Right atrium auricular region (tissue), 2 donors: ENCODE measurements around the gene ARHGEF17. TPM values are rescaled to one million over a fixed set of nuclear protein-coding genes. Genes with fewer than 3 reads are reported as not detected.

Source experiments
- DNase-seq: peaks from one replicate; pipeline ENCODE4 v3.0.0-alpha.2; 2019; ENCODE audit warnings: low spot score
- H3K27ac ChIP-seq, 2 donors: fragments of 200-600 bp; sonication (generic); 1 replicate in 1 of 2; 2 replicates in 1 of 2; pipeline ENCODE4 v1.5.1; 2016 to 2019
- H3K27me3 ChIP-seq, 2 donors: fragments of 200-600 bp; sonication (generic); one replicate each; pipeline versions ENCODE4 v1.5.1 to v1.6.0; 2017 to 2019
- H3K36me3 ChIP-seq: fragments of 200-600 bp; sonication (generic); one replicate; pipeline ENCODE4 v1.5.1; 2016
- H3K4me1 ChIP-seq, 2 donors: fragments of 200-600 bp; sonication (generic); one replicate each; pipeline versions ENCODE4 v1.5.1 to v1.6.0; 2017 to 2019
- H3K4me3 ChIP-seq, 2 donors: fragments of 200-600 bp; sonication (generic); 1 replicate in 1 of 2; 2 replicates in 1 of 2; pipeline ENCODE4 v1.5.1; 2017 to 2019; ENCODE audit warnings: mild to moderate bottlenecking in 1 of 2, moderate library complexity in 1 of 2
- H3K9me3 ChIP-seq, 2 donors: fragments of 200-600 bp; sonication (generic); one replicate each; pipeline ENCODE4 v1.5.1; 2019
- total RNA-seq, 2 donors: library from RNA; depleted of rRNA; stranded (reverse); fragments of >200 nt; gene quantifications; one replicate each; pipeline ENCODE4 v1.1.0, GENCODE V29; 2016
- TF ChIP-seq, protein P1 (sequence below), 2 donors: fragments of 200-600 bp; sonication (generic); IDR thresholded peaks; one replicate each; pipeline ENCODE4 v1.5.1; 2019; ENCODE audit warnings: antibody characterized with exemption in 2 of 2

ARHGEF17 gene
- total RNA-seq, 2 donors from 2014 or later, result 41.6 to 59.9 TPM

DNA sequence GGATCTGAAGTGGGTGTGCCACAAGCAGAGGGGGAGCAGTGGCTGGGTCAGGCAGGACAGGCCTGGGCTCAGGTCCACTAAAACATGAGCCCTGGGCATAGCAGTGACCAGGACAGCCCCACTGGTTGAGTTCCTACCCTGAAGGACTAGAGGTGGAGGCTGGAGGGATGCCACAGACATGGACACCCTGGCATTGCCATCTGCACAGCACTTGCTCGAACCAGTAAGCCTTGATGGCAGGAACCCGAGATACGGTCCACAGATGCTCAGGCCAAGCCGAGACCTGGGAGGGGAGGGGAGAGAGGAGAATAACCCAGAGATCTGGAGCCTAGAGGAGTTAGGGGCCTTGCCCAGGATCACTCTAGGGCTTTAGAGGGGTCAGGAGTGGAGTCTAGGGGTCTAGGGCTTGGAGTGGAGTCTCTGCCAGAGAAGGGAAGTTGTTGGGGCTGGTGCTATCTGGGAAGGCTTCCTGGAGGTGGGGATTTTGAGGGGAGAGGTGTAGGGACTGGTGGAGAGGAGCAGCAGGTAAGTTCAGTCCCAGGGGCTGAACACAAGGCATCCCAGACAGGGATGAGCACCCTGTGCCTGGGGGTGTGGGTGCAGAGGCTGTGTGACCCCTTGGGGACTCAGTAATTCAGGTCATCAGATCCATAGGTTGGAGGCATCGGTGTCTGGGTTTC, 37.5 kb downstream of the ARHGEF17 start:
- TF ChIP-seq, protein P1, sequence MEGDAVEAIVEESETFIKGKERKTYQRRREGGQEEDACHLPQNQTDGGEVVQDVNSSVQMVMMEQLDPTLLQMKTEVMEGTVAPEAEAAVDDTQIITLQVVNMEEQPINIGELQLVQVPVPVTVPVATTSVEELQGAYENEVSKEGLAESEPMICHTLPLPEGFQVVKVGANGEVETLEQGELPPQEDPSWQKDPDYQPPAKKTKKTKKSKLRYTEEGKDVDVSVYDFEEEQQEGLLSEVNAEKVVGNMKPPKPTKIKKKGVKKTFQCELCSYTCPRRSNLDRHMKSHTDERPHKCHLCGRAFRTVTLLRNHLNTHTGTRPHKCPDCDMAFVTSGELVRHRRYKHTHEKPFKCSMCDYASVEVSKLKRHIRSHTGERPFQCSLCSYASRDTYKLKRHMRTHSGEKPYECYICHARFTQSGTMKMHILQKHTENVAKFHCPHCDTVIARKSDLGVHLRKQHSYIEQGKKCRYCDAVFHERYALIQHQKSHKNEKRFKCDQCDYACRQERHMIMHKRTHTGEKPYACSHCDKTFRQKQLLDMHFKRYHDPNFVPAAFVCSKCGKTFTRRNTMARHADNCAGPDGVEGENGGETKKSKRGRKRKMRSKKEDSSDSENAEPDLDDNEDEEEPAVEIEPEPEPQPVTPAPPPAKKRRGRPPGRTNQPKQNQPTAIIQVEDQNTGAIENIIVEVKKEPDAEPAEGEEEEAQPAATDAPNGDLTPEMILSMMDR (IDR thresholded peaks at IDR 0.05), result no peak
- Histone ChIP-seq H3K27ac (peak overlapping the region in 1 of 2 donors; percentile 56), H3K36me3 (peaks cover 15% of the 10 kb centered on the region), H3K4me3 (no peak overlapping the region), H3K27me3 (no peaks in the 10 kb centered on the region), H3K4me1 (peaks cover 0 to 57% of the 10 kb centered on the region in 2 donors), H3K9me3 (no peaks in the 10 kb centered on the region)
- no peak for DNase-seq

DNA sequence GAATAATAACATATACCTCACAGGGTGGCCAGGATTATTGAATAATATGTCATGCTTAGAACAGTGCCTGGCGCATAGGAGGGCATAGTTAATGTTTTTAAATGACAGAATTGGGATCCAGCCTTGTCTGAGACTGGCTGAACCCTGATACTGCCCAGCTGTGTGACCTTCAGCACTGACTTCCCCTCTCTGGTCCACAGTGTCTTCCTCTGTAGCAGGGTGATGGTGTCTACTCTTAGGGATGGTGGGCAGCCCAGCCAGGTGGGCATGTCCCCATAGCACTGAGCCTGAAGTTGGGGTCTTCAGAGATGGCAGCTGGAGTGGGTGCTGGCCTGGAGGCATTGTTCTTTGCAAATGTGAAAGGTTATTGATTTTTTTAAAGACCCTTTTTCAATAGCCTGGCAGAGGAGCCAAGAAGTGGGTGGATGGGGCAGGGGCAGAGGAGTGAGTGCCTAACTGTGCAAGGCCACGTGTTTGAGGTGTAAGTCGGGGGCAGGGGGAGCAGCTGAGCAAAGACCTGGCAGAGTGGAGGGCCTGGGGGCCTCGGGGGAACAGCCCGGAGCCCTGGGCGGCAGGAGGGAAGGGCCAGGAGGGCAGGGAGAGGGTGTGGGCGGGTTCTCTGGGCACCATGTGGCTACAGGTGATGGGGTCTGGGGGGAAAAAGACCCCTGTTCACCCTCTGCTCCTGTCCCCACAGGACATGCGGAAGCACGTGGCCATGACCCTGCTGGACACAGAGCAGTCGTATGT, 38.3 kb downstream of the ARHGEF17 start:
- Histone ChIP-seq H3K27ac (no peak overlapping the region), H3K9me3 (no peaks in the 10 kb centered on the region), H3K4me1 (peaks cover 0 to 53% of the 10 kb centered on the region in 2 donors), H3K36me3 (peaks cover 15% of the 10 kb centered on the region), H3K27me3 (no peaks in the 10 kb centered on the region), H3K4me3 (no peak overlapping the region)
- DNase-seq, result no peak
- TF ChIP-seq, protein P1 (IDR thresholded peaks at IDR 0.05), result no peak

DNA sequence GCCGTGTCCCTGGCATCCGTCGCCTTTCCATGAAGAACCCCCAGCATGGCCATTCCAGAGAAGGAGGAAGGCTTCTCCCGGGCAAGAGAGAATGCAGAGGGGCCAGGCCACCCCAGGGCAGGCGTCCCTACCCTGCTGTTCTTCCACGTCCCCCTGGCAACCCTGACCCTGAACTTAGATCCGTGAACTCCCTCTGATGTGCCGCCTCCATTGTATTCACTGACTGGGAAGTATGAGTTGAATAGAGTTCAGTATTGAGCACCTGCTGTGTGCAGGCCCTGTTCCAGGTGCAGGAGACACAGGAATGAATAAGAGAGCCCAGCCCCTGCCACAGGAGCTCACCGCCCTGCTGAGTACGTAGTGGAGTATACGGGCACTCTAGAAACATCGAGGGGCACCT, 39.0 kb downstream of the ARHGEF17 start:
- Histone ChIP-seq H3K36me3 (peaks cover 15% of the 10 kb centered on the region), H3K4me3 (no peak overlapping the region), H3K27ac (no peak overlapping the region), H3K4me1 (peaks cover 0 to 46% of the 10 kb centered on the region in 2 donors), H3K9me3 (no peaks in the 10 kb centered on the region), H3K27me3 (no peaks in the 10 kb centered on the region)
- DNase-seq, result no peak
- TF ChIP-seq, protein P1 (IDR thresholded peaks at IDR 0.05), result no peak

DNA sequence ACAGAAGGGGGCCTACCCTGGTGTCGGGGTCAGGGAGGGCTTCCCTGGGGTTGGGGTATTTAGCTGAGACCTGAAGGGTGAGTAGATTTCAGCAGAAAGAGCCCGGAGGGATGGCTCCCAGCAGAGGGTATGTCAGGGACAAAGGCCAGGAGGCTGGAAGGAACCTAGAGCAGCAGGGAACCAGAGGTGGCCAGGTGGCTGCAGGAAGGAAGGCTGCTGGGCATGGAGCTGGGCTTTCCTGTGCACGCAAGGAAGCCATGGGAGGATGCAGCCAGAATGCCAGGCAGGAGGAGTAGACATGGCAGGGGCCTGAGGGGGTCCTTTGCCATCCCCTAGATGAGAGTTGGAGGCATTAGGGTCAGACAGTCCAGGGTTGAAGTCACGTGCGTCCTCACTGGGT, 40.8 kb downstream of the ARHGEF17 start:
- H3K36me3 ChIP-seq, result peaks cover 26% of the 10 kb centered on the region
- peaks cover 0 to 28% of the 10 kb centered on the region in 2 donors for H3K4me1 ChIP-seq
- H3K9me3 ChIP-seq, result no peaks in the 10 kb centered on the region
- H3K4me3 ChIP-seq, result no peak overlapping the region
- TF ChIP-seq, protein P1 (IDR thresholded peaks at IDR 0.05), result no peak
- no peak overlapping the region for H3K27ac ChIP-seq
- H3K27me3 ChIP-seq, result no peaks in the 10 kb centered on the region
- DNase-seq, result no peak

DNA sequence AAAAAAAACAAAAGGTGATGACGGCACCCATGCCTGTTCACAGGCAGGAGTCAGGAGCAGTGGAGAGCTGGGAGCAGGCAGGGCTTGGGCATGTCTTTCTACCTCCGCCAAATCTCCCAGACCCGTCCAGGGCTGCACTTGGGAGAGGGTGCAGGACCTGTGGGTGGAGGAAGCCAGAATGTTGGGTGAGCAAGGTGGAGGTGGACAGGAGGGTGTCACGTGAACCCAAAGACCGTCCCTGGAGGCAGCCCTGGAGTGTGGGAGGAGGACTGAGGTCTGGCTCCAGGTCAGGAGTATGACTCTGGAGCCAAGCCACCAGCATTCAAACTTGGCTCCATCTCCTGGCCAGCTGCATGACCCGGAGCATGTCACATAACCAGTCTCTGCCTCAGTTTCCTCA, 41.6 kb downstream of the ARHGEF17 start:
- Histone ChIP-seq H3K9me3 (no peaks in the 10 kb centered on the region), H3K36me3 (peaks cover 26% of the 10 kb centered on the region), H3K4me3 (no peak overlapping the region), H3K27me3 (no peaks in the 10 kb centered on the region), H3K27ac (no peak overlapping the region), H3K4me1 (peaks cover 0 to 20% of the 10 kb centered on the region in 2 donors)
- DNase-seq, result no peak
- TF ChIP-seq, protein P1 (IDR thresholded peaks at IDR 0.05), result no peak
